ENCODE data around the gene RFTN1.

Gene RFTN1

DNA sequence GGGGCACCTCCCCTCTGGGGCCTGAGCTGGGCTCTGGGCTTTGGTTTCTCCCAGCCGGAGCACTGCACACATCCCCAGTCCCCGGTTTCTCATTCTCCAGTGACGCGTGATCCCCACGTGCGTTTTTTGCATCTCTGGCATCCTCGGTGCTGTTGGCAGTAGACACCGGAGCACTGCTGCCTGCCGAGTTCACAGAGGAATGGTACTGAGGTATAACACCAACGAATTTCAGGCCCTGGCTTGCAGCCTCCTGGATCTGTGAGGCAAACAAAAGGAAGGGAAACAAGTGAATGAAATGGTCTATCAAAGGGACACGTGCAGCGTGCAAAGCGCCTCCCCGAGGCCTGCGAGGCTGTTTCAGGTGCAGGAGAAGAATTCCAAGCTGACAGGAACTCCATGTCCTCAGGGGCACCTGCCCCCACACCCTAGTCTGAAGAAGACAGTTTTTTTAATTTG lies 135.6 kb downstream of the RFTN1 start:
- Mint-ChIP-seq H3K9me3 (no peaks in the 10 kb centered on the region), H3K36me3 (ENCODE audit: insufficient read depth) (peaks cover 27% of the 10 kb centered on the region), H3K4me3 (peak overlapping the region; percentile 64), H3K4me1 (peaks cover 69% of the 10 kb centered on the region), H3K27me3 (no peaks in the 10 kb centered on the region), H3K27ac (ENCODE audit: low read depth) (peak overlapping the region; percentile 85)
- ATAC-seq (replicated peaks; ENCODE audit: extremely low read depth, poor library complexity, severe bottlenecking) (no peak), DNase-seq (ENCODE audit: low spot score in 2 of 2) (no peak)

DNA sequence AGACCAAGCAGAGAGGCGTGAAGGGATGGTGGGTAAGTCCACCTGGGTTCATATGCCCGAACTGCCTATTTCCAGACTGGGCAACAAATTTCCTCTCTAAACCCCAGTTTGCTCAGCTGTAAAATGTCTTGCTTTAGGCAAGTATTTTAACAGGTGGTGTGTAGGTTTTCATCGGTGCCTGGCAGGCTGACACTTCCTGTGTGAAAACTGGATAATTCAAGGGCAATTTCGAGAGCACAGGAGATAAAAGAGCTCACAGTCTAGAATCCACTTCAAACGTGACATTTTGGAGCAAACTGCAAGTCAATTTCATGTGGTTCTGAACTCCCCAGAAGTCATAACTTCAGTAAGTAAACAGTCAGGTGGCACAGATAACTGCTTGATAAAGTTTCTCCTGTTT lies 136.3 kb downstream of the RFTN1 start:
- Mint-ChIP-seq H3K4me1 (peaks cover 69% of the 10 kb centered on the region), H3K4me3 (peak overlapping the region; percentile 64), H3K27me3 (no peaks in the 10 kb centered on the region), H3K9me3 (no peaks in the 10 kb centered on the region), H3K36me3 (ENCODE audit: insufficient read depth) (peaks cover 34% of the 10 kb centered on the region), H3K27ac (ENCODE audit: low read depth) (peak overlapping the region; percentile 85)
- DNase-seq (ENCODE audit: low spot score in 2 of 2): peak in 1 of 2 donors; percentile 41
- peak; percentile 85 for ATAC-seq (replicated peaks; ENCODE audit: extremely low read depth, poor library complexity, severe bottlenecking)

DNA sequence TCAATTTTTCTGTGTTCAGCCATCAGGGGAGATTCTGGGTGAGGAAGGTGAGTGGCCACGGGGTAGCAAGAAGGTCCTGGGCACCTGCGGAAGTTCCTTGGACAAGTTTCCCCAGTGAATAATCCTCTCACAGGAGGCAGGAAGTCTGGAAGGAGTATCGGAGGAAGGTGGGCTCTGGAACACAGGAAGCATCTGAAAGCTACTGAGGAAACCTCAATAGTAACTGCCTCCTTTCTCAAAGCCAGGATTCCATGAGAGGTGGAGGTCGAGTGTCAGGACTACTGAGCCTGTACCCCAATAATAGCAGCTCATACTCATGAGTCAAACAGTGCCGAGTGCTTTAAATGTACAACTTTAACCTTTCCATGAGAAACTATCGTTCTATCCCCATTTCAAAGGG lies 137.6 kb downstream of the RFTN1 start:
- peak overlapping the region; percentile 85 for H3K27ac Mint-ChIP-seq (ENCODE audit: low read depth)
- H3K4me3 Mint-ChIP-seq: peak overlapping the region; percentile 15
- H3K27me3 Mint-ChIP-seq: no peaks in the 10 kb centered on the region
- peaks cover 72% of the 10 kb centered on the region for H3K4me1 Mint-ChIP-seq
- DNase-seq (ENCODE audit: low spot score in 2 of 2): no peak
- peaks cover 33% of the 10 kb centered on the region for H3K36me3 Mint-ChIP-seq (ENCODE audit: insufficient read depth)
- ATAC-seq (replicated peaks; ENCODE audit: extremely low read depth, poor library complexity, severe bottlenecking): no peak
- no peaks in the 10 kb centered on the region for H3K9me3 Mint-ChIP-seq

DNA sequence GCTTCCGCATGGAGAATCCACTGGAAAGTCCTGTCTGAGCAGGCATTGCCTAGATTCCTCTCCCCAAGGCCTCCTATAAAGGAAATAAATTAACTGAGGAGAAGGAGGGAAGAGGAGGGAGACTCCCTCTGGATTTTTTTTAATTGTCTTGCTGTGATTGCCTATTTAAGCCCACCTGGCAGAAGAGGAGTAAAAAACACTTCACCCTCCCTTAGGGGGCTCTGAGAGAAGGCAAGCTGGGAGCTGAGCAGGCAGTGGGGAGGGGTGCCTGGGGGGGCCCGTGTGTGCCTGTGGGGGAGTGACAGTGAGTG lies 138.6 kb downstream of the RFTN1 start:
- Mint-ChIP-seq H3K27me3 (no peaks in the 10 kb centered on the region), H3K36me3 (ENCODE audit: insufficient read depth) (peaks cover 30% of the 10 kb centered on the region), H3K4me3 (peak overlapping the region; percentile 34), H3K4me1 (peaks cover 73% of the 10 kb centered on the region), H3K9me3 (no peaks in the 10 kb centered on the region), H3K27ac (ENCODE audit: low read depth) (no peak overlapping the region)
- DNase-seq (ENCODE audit: low spot score in 2 of 2) (no peak), ATAC-seq (replicated peaks; ENCODE audit: extremely low read depth, poor library complexity, severe bottlenecking) (no peak)

DNA sequence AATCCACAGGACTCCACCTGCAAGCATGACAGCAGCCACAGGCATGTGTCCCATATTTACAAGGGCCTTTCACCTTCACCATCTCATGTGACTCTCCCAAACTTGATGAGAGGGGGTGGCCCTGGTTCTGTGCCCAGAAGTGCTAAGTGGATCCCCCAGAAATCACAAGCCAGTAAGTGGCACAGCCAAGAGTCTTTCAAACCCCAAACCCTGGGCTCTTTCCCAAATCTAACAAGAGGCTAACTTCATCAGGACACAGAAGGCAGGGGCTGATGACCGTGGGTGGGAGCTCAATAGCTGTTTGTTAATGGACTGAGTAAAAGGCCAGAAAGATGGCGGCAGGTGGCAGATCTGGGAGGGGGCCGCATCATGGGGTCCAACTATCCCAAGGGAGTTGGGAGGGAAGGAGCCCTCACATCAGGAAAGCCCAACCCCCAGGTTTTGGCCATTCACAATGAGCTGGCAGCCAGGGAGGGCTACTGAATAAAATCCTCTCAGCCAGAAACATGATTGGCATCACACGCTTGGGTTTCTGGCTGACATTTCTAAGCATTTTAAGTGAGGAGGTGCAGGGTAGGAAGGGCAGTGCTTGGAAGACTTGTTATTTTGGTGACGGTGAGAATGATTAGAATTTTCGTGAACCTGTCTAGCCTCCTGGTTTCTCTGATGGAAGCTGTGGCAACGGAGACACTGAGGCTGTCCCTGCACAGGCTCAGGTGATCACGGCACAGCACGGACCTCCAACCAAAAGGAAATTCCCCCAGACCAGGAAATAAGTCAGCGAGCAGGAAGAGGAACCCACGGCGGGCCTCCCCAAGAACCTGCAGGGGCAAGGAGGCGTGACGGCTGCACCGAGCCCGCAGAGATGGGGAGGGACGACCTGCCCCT lies 139.2 kb downstream of the RFTN1 start:
- peaks cover 31% of the 10 kb centered on the region for H3K36me3 Mint-ChIP-seq (ENCODE audit: insufficient read depth)
- peak overlapping the region; percentile 34 for H3K4me3 Mint-ChIP-seq
- no peaks in the 10 kb centered on the region for H3K9me3 Mint-ChIP-seq
- peaks cover 74% of the 10 kb centered on the region for H3K4me1 Mint-ChIP-seq
- DNase-seq (ENCODE audit: low spot score in 2 of 2) (no peak), ATAC-seq (replicated peaks; ENCODE audit: extremely low read depth, poor library complexity, severe bottlenecking) (no peak)
- H3K27me3 Mint-ChIP-seq: no peaks in the 10 kb centered on the region
- no peak overlapping the region for H3K27ac Mint-ChIP-seq (ENCODE audit: low read depth)

DNA sequence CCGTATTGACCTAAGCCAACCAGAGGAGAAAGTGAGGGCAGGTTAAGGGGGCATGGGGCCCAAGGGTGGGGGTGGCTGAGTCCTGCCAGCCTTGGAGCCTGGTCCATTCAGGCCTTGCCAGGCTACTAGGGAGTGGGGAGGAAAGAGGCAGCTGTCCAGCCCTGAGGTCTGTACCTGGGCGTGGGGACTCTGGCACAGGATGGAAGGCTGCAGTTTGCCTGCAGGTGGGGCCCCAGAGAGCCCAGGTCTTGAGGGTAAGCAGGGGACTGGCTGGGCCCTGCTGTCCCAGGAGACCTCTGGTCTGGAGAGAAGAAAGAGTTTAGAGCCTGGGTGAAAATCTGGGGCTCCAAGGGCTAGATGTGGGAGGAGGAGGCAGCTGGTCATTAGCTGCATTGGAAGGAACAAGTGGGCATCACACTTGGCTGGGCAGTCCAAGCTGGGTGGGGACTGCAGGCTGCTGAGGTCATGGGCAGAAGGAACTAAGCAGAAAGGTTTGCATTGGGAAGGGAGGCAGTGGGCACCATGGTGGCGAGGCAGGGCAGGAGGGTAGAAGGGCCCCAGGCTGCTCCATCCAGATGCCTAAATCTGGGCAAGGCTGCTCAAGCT lies 140.1 kb downstream of the RFTN1 start:
- no peak for ATAC-seq (replicated peaks; ENCODE audit: extremely low read depth, poor library complexity, severe bottlenecking)
- peaks cover 70% of the 10 kb centered on the region for H3K4me1 Mint-ChIP-seq
- DNase-seq (ENCODE audit: low spot score in 2 of 2): no peak
- no peaks in the 10 kb centered on the region for H3K9me3 Mint-ChIP-seq
- no peaks in the 10 kb centered on the region for H3K27me3 Mint-ChIP-seq
- peak overlapping the region; percentile 82 for H3K27ac Mint-ChIP-seq (ENCODE audit: low read depth)
- peaks cover 32% of the 10 kb centered on the region for H3K36me3 Mint-ChIP-seq (ENCODE audit: insufficient read depth)
- no peak overlapping the region for H3K4me3 Mint-ChIP-seq

DNA sequence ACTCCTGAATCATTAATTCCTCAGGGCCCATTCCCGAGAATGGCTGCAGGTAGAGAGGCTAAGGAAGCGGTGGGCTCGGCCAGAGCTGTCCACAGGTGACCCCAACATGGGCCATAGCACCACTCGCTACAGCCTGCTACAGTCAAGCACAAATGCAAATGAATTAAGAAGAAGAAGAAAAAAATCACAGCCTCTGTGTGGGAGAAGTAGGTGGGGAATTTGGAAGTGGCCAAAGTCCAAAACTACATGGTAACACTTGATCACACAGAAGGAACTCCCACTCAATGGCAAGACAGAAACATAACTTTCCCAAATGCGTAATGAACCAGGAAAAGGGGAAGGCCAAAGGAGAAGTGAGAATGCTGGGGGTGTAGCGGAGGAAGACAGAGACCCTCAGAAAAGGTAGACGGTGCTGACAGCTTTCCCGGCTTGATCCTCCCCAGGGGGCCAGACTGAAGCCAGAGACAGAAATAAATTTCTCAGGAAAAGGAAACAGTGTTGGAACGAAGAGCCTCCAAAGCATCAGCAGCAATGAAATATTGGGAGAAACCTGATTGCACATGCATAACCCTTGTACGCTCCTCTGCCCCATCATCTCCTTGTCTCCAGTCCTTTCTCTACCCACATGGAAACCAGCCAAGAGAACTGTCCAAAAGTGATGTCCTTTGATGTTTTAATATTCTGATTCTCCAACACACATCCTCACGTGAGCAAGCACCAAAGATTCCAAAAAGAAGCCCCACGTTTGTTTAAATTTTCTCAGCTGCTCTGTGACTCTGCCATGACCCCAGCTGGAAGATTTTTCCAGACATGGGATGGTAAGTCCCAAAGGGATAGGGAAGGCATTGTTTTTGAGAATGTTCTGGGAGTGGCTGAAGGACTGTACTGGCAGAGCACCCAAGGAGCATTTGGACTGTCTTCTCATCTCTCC lies 140.9 kb downstream of the RFTN1 start:
- ATAC-seq (replicated peaks; ENCODE audit: extremely low read depth, poor library complexity, severe bottlenecking) (no peak), DNase-seq (ENCODE audit: low spot score in 2 of 2) (no peak)
- no peak overlapping the region for H3K4me3 Mint-ChIP-seq
- peaks cover 31% of the 10 kb centered on the region for H3K36me3 Mint-ChIP-seq (ENCODE audit: insufficient read depth)
- H3K9me3 Mint-ChIP-seq: no peaks in the 10 kb centered on the region
- H3K4me1 Mint-ChIP-seq: peaks cover 62% of the 10 kb centered on the region
- peak overlapping the region; percentile 82 for H3K27ac Mint-ChIP-seq (ENCODE audit: low read depth)
- H3K27me3 Mint-ChIP-seq: no peaks in the 10 kb centered on the region

DNA sequence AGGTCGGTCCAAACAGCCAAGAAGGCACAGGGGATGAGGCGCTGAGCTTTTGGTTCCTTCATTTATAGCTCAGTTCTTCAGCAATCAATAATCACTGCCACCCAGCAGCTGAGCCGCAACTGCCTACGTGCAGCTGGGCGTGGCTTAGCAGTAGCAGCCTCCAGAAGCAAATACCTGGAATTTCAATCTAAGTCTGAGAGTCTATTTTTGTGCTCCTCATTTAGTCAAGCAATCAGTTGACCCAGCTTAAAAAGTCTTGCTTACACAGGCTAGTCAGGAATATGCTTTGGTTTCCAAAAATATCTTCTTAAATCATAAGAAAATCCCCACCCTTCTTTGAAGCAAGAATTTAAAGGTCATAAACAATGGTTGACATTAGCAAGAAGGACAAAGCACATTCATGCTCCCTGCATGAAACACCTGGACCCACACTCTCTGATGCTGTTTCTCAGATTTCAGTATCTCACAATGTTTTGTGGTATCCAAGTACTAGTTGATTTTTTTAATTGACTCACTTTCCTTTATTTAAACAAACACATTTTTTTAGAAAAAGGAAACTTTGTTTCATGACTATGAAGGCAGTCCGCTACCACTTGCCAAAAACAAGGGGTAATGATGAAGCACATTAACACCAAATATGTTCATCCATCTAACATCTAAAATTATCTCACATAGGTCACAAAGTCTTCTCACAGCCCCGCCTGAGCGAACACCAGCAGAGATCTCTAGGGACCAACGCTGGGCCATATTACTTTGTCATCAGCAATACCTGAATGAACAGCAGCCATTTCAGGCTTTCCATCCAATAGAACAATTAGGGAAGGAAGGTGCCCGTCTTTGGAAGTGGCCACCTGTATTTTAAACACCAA lies 142.4 kb downstream of the RFTN1 start:
- DNase-seq (ENCODE audit: low spot score in 2 of 2): no peak
- H3K4me1 Mint-ChIP-seq: peaks cover 48% of the 10 kb centered on the region
- H3K36me3 Mint-ChIP-seq (ENCODE audit: insufficient read depth): peaks cover 32% of the 10 kb centered on the region

DNA sequence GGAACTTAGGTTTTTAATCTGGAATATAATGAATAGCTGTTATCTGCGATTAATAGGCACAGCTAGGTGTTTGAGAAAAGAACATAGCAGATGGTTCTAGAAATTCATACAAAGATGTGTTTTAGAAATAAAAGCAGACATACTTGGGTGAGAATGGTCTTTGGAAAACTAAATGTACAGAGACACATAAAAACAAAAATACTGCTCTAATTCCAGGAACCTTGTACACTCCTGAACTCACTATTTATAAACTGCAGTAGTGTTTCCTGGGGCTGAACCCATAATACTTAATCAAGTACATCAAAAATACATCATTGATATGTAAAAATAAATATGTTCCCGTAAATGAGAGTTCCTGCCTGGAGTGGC lies 143.0 kb downstream of the RFTN1 start:
- peaks cover 49% of the 10 kb centered on the region for H3K4me1 Mint-ChIP-seq
- peaks cover 30% of the 10 kb centered on the region for H3K36me3 Mint-ChIP-seq (ENCODE audit: insufficient read depth)
- H3K27ac Mint-ChIP-seq (ENCODE audit: low read depth): no peak overlapping the region
- H3K9me3 Mint-ChIP-seq: no peaks in the 10 kb centered on the region
- DNase-seq (ENCODE audit: low spot score in 2 of 2): no peak
- no peak for ATAC-seq (replicated peaks; ENCODE audit: extremely low read depth, poor library complexity, severe bottlenecking)
- H3K27me3 Mint-ChIP-seq: no peaks in the 10 kb centered on the region
- H3K4me3 Mint-ChIP-seq: no peak overlapping the region

More for the DNA sequence above, 142.4 kb downstream of the RFTN1 start:
- Mint-ChIP-seq H3K4me3 (no peak overlapping the region), H3K9me3 (no peaks in the 10 kb centered on the region), H3K27ac (ENCODE audit: low read depth) (no peak overlapping the region), H3K27me3 (no peaks in the 10 kb centered on the region)
- ATAC-seq (replicated peaks; ENCODE audit: extremely low read depth, poor library complexity, severe bottlenecking): no peak

DNA sequence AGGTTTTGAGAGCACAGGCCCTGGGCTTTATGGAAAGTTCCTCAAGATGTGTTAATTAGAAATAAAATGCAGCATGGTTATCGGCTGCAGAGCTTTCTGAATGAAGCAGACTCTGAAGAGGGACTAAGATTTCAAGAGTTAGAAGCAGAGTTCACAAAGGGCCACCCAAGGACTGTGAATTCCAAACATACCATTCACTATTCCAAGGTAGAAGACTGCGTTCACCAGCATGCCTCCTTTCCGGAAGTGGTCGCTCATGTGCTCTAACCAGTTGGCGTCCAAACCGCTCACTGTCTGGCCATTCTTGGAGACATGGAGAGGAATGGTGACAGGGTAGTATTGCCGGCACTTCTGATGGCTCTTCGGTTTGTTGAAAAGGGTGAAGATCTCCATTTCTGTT lies 143.6 kb downstream of the RFTN1 start:
- ATAC-seq (replicated peaks; ENCODE audit: extremely low read depth, poor library complexity, severe bottlenecking) (no peak), DNase-seq (ENCODE audit: low spot score in 2 of 2) (no peak)
- H3K4me1 Mint-ChIP-seq: peaks cover 49% of the 10 kb centered on the region
- H3K27me3 Mint-ChIP-seq: no peaks in the 10 kb centered on the region
- no peak overlapping the region for H3K4me3 Mint-ChIP-seq
- H3K36me3 Mint-ChIP-seq (ENCODE audit: insufficient read depth): peaks cover 30% of the 10 kb centered on the region
- no peaks in the 10 kb centered on the region for H3K9me3 Mint-ChIP-seq
- peak overlapping the region; percentile 55 for H3K27ac Mint-ChIP-seq (ENCODE audit: low read depth)

DNA sequence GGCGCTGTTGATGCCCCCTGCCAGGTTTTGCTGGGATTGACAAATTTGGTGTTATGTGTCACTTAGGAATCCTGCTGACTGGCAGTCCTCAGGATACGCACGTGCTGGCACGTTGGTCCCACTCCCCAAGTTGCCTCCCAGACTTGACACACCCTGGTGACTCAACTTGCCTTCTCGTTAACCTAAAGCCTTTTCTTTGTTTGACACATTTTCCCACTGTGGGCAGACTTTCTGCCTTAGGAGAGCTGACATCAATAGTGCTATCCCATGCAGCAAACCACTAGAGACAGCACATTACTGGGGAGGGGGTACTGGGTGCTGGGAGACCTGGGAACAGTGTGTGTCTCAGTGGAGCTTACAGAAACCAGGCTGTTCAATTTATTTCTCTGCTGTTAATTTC lies 144.2 kb downstream of the RFTN1 start:
- Mint-ChIP-seq H3K9me3 (no peaks in the 10 kb centered on the region), H3K4me3 (no peak overlapping the region), H3K36me3 (ENCODE audit: insufficient read depth) (peaks cover 28% of the 10 kb centered on the region), H3K4me1 (peaks cover 49% of the 10 kb centered on the region), H3K27me3 (no peaks in the 10 kb centered on the region), H3K27ac (ENCODE audit: low read depth) (peak overlapping the region; percentile 55)
- DNase-seq (ENCODE audit: low spot score in 2 of 2): no peak
- no peak for ATAC-seq (replicated peaks; ENCODE audit: extremely low read depth, poor library complexity, severe bottlenecking)

DNA sequence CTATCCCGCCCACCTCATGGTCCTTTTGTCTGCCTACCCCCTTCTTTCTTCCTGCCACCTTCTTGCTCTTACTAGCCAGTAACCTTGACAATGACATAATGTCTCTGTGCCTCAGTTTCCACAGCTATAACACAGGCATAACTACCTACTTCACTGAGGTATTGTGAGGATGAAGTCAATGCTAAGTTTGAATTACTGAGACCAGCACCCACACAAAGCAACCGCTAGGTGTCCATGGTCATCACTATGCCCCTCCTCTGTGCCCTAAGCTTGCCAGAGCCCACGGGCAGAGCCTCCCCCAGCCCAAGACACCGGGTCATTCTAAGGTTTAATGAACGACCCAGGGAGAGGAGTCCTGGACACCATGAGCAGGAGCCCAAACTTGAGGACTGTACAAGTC lies 146.9 kb downstream of the RFTN1 start:
- peaks cover 23% of the 10 kb centered on the region for H3K36me3 Mint-ChIP-seq (ENCODE audit: insufficient read depth)
- ATAC-seq (replicated peaks; ENCODE audit: extremely low read depth, poor library complexity, severe bottlenecking) (no peak), DNase-seq (ENCODE audit: low spot score in 2 of 2) (no peak)
- H3K4me1 Mint-ChIP-seq: peaks cover 44% of the 10 kb centered on the region
- no peak overlapping the region for H3K4me3 Mint-ChIP-seq
- H3K9me3 Mint-ChIP-seq: no peaks in the 10 kb centered on the region
- H3K27me3 Mint-ChIP-seq: no peaks in the 10 kb centered on the region
- H3K27ac Mint-ChIP-seq (ENCODE audit: low read depth): peak overlapping the region; percentile 42
